GM21367 (cell line): ENCODE data around the gene RIMBP2.
A peak's percentile ranks its signal among the peaks of the same experiment; 100 is the strongest.
"Not testable (repeated sequence)": the region's sequence is repeated elsewhere in the genome, so short reads cannot be mapped to it uniquely, and the experiment has no call there.

Experiments used
- ATAC-seq: cut with Tn5 transposase; IDR thresholded peaks from one replicate; pipeline ENCODE4 v1.9.1; 2021; ENCODE audit not compliant: unreplicated experiment

Gene RIMBP2

GRCh38 chr12:130715998-130716968 lies at the start of gene RIMBP2:
TSS of gene RIMBP2 (minus strand) at chr12:130716299. CDS start at chr12:130479013, 237,286 bp downstream.
- no peak for ATAC-seq

GRCh38 chr12:130765186-130765659 lies 49.1 kb upstream of the RIMBP2 start:
- ATAC-seq: no peak

- ATAC-seq: no peak
These were observed 48.5 kb upstream of the RIMBP2 start for GRCh38 chr12:130764475-130765185.

GRCh38 chr12:130764073-130764472 lies 48.0 kb upstream of the RIMBP2 start:
- ATAC-seq: no peak

- ATAC-seq: no peak
These were observed 46.2 kb upstream of the RIMBP2 start for GRCh38 chr12:130762319-130762675.

- ATAC-seq: peak; percentile 41
These were observed 45.6 kb upstream of the RIMBP2 start for GRCh38 chr12:130761537-130762318.

GRCh38 chr12:130754234-130754901 lies 38.3 kb upstream of the RIMBP2 start:
- ATAC-seq: no peak

- ATAC-seq: no peak
These were observed 36.7 kb upstream of the RIMBP2 start for GRCh38 chr12:130752692-130753230.

- not testable (repeated sequence) for ATAC-seq
These were observed 35.9 kb upstream of the RIMBP2 start for GRCh38 chr12:130752037-130752436.

GRCh38 chr12:130748786-130749185 lies 32.7 kb upstream of the RIMBP2 start:
- ATAC-seq: no peak

GRCh38 chr12:130747867-130748740 lies 32.0 kb upstream of the RIMBP2 start:
- ATAC-seq: peak; percentile 93

- no peak for ATAC-seq
These were observed 30.4 kb upstream of the RIMBP2 start for GRCh38 chr12:130746546-130746945.

- ATAC-seq: no peak
These were observed 29.8 kb upstream of the RIMBP2 start for GRCh38 chr12:130745921-130746320.

GRCh38 chr12:130744274-130744673 lies 28.2 kb upstream of the RIMBP2 start:
- no peak for ATAC-seq

- no peak for ATAC-seq
These were observed 27.5 kb upstream of the RIMBP2 start for GRCh38 chr12:130743606-130744005.

GRCh38 chr12:130743176-130743575 lies 27.1 kb upstream of the RIMBP2 start:
- no peak for ATAC-seq

- ATAC-seq: no peak
These were observed 26.6 kb upstream of the RIMBP2 start for GRCh38 chr12:130742716-130743115.

- ATAC-seq: no peak
These were observed 26.0 kb upstream of the RIMBP2 start for GRCh38 chr12:130742112-130742511.

GRCh38 chr12:130739571-130739970 lies 23.5 kb upstream of the RIMBP2 start:
- ATAC-seq: no peak
